LNCAP (cell line): Measurements from ENCODE around the gene TAL1.

Experiments
- CTCF ChIP-seq: fragments of 450-650 bp; IDR thresholded peaks from 2 replicates; pipeline ENCODE4 v1.5.1; 2017; ENCODE audit warnings: mild to moderate bottlenecking

Gene TAL1

DNA sequence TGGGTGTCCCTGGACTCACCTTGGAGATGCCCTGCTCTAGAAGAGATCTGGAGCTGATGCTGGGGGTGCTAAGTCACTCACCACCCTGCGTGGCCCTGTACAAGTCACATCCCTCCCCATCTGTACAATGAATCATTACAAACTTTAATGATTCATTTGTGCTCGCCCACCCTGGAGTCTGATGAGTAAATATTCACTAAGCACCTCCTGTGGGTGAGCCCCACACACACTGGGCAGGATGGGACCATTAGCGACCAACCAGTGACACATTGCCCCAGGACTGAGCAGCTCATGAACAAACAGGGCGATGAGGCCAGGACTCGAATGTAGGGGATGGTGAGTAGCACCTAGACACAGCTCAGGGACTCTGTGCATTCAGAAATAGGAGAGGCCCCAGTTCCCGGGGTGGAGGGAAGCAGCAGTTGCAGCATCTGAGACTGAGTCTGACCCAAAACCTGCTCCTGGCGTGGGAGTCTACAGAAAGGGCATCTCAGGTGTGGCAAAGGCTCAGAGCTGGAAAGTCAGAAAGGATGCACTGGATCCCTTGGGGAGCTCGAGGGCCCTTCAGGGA lies 24.1 kb downstream of the TAL1 start:
- TF ChIP-seq CTCF = no peak

GRCh38 chr1:47205918-47206317 lies 26.1 kb downstream of the TAL1 start:
- no peak for TF ChIP-seq CTCF

GRCh38 chr1:47201179-47201578 lies 30.8 kb downstream of the TAL1 start:
- TF ChIP-seq CTCF = no peak

DNA sequence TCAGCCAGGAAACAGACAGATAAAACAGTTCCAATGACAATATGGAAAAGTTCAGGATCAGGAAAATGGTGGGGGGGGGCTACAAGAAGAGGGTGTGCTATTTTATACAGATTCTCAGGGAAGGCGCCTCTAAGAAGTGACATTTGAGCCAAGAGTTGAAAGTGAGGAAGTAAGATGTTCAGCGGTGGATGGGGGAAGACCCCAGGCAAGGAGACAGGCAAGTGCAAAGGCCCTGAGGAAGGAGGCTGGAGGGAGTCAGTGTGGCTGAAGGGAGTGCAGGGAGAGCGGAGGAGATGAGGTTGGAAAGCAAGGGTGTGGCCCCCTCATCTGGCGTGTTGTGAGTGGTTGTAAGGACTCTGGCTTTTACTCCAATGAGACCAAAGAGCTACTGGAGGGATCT lies 33.8 kb downstream of the TAL1 start:
- no peak for TF ChIP-seq CTCF

- no peak for TF ChIP-seq CTCF
These were observed 35.4 kb downstream of the TAL1 start for GRCh38 chr1:47196622-47197021.

- no peak for TF ChIP-seq CTCF
These were observed 37.7 kb downstream of the TAL1 start for GRCh38 chr1:47194311-47194710.

DNA sequence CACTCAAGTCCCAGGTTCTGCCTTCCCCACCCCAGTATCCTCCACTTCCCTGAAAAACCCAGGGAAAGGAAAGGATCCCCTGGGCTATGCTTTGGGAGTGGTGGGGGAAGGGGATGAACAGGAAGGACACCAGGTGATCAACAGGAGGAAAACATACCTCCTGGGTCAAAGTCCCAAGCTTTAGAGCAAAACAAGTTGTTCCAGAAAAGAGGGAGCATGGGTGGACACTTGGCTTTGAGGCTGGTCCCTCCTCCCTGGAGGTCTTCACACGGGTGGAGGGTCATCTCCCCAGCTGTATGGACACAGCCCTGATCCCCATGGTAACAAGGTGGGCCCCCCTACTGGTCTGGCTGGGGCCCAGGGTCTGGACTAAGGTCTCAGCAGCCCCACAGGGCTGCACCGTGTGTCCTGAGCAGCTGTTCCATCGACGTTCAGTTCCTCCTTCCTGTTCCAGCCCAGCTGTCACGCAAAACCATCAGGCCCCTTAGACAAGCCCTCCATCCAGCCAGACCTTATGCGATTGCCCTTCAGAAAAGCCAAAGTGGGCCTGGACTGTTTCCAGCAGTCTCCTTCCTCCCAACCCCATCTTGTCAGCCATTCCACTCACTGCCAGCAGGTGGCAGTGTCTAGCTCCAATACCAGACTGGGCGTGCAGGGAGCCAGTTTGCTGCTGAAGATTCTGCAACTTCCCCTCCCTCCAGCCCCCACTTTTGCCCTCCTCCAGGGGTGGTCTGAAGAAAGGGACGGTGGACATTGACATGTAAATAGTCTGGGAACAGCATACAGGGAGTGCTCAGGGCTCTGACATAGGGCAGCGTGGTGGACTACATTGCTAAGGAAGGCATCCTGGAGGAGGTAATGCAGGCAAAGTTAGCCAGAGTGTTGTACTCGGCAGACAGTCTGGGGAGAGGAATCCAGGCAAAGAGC lies 39.3 kb downstream of the TAL1 start:
- TF ChIP-seq CTCF = peak; percentile 93
